ENCODE measurements around the gene CLBA1.

CLBA1 gene

DNA sequence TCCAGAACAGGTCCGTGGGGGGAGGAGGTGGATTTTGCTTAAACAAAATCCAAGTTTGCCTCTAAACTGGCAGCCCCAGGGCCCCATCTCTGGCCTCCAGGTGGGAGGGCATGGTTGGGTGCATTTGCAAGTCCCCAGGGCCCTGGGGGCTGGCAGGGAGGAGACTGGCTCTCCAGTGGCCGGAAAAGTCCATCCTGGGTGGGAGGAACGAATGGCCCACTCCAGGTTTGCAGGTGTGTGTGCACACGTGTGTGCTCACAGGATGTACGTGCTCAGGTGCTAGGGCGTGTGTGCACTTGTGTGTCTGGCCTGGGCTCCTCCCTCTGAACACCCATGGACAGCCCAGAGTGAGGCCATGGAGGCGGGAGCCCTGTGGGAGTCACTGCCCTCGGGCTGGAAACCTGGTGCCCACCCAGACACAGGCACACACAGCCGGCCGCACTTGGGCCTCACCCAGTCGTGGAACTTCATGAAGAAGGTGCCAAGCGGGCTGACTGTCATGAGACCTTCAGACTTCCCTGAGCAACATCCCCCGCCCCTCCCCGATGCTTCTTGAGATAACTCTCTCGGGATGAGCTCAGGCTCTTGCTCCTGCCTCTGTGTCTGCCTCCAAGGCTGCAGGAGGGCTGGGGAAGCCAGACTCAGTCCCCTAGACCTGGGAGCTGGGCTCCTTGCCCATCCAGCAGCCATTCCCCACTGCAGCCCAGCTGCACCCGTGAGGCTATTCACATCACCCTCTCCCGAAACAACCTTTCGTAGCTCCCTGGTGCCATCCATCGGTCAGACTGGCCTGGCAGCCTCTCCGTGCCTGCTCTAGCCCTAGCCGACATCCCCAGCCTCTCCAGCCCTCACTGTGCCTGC is 16.8 kb upstream of the CLBA1 start:
- DNase-seq, result peak; percentile 5

DNA sequence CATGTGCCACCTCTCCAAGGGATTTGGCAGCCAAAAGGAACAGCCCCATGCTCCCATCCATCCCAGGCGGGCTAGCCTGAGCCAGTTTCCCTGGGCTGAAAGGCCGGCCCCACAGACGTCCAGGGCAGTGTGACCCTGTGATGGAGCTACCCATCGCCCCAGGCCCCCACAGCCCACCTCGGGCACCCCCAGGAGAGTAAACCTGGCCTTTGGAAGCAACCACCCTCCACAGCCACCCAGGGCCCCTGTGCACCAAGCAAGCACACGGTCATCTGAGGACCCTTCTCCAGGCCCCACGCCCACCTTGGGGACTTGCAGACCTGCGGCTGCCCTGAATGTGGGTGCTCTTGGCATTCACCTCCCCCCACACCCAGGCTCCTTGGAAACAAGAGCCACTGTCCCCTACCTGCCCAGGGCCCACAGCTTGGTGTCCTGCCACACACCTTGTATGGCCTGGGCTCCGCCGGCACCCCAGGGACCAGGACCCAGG is 15.8 kb upstream of the CLBA1 start:
- DNase-seq, result no peak

DNA sequence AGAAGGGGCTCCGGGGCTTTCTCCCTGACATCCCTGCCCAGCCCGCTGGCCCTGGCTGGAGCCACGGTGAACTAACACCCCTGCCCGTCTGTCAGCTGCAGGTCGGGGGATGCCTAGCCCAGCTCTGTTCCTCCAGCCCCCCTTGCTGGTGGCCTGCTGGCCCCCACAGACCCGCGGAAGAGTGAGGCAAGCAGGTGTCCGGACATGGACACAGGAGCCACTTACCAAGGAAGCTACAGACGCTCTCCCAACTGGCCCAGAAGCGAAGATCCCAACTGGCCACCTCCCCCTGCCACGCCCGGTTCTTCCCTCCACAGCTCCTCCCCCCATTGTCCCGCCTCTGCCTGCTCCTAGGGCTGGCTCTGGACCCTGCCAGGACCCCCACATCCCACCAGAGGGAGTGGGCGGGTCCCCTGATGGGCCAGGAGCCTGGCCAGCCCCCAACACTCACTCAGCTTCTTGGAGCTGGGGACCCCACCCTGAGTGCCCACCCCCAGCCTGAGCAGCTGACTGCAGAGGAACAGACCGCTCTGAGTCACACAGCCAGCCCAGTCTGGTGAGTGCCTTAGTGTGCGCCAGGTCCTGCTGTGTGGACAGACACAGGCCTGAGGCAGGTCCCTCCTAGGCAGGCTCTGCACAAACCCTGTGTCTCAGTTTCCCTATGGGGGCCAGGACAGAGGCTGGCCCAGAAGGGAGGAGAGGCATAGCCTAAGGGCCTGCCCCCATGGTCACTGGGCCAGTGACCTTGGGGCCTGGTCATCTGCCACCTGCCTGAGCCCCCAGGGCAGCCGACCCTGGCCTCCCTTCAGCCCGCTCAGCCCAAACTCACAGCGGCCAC is 15.1 kb upstream of the CLBA1 start:
- DNase-seq, result no peak

GRCh38 chr14:104971447-104972240 is 13.9 kb upstream of the CLBA1 start:
- no peak for DNase-seq

- peak; percentile 11 for DNase-seq
Observed at GRCh38 chr14:104972301-104973134, 13.1 kb upstream of the CLBA1 start.

GRCh38 chr14:104973135-104973384 is 12.5 kb upstream of the CLBA1 start:
- no peak for DNase-seq

DNA sequence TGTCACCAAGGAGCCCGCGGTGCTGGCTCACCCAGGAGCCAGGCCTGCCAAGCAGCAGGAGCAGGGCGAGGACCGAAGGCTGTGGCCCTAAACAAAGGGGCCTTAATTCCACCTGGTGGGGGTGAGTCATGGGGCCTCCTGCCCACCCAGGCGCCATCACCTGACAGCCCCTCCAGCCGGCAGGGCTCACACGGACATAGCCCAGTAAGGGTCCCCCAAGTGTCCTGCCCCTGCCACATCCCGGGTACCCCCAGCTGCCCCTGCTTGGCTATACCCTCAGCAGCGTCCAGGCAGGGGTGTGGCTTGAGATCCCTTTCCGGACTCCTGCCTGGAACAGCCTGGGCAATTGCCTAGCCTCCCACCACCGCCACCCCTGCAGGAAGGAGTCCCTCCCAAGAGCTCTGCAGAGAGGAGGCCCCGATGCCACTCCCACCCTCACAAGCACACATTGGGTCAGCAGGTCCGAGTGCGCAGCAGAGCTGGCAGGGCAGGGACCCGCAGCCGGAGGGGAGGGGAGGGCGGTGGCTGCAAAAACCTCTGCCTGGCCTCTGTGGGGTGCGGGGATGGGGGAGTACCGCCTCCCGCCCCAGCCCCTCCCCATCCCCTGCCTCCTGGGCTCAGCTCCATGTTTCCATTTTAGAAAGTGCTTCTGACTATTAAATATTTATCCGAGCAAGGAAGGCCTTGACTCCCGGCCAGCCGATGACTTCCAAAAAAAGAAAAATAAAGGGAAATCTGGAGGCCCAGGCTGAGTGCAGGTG is 12.0 kb upstream of the CLBA1 start:
- no peak for DNase-seq

GRCh38 chr14:104974146-104974541 is 11.4 kb upstream of the CLBA1 start:
- no peak for DNase-seq

- DNase-seq, result no peak
Observed at GRCh38 chr14:104974665-104975390, 10.8 kb upstream of the CLBA1 start.

DNA sequence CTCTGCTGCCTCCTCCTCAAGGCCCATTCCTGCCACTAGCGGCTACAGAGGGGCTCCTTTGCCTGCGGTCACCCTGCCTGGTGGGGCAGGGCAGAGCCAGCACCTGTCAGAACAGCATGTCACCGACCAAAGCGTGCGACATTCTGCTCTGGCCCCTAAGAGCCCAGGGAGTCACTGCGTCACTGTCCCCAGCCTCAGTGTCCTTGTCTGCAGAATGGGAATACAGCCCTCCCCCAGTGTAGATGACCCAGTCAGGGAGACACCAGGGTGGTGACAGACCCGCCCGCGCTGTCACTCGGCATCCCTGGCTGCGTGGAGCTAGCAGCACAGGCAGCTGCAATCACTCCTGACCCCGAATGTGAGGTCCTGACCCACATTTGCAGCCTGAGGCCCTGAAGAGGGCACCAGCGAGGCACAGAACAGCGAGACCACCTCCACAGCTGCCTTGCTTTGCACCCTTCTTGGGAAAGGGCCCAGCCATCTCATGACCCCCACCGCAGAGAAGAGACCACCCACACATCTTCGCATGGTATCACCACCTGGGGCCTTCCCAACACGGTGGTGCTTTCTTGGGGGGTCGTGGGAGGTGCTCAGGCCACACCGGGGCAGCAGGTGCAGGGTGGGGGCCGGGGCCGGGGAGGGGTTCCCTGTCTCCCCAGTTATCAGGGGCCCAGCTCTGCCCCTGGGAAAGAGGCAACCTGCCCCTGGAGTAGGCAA is 9.9 kb upstream of the CLBA1 start:
- DNase-seq, result no peak

DNA sequence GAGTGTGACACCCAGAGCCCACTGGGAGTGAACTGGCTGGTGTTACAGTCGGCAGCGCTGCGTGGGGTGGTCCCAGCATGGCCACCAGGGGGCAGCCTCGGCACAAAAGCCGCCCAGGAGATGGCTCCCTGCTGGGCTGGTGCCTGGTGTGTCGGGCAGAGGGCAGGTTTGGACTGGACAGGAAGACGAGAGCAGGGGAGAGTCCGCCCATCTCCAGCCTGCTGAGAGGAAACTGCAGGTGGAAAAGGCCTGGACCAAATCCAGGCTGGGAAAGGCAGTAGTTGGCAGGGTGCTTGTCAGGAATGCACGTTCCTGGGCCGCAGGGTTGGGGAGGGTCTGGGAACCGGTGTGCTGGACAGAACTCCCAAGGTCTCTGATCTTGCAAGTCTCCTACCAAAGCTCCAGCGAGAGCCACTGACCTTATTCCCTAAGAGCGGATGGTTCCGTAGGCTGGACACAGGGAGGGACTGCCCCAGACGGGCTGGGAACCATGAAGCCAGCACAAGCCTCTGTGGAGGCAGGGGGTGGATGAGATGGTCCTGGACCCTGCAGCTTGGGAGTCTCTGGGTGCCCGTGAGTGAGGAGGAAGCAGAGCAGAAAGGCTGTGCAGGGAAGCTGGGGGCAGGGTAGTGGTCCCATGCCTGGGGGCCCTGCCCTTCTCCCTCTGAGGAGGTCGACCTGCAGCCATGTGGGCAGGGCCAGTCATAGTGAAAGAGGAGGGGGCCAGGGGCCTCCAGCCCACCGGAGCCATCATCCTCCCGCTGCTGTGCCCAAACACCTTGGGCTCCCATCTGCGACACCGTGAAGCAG is 9.2 kb upstream of the CLBA1 start:
- DNase-seq, result peak; percentile 54

DNA sequence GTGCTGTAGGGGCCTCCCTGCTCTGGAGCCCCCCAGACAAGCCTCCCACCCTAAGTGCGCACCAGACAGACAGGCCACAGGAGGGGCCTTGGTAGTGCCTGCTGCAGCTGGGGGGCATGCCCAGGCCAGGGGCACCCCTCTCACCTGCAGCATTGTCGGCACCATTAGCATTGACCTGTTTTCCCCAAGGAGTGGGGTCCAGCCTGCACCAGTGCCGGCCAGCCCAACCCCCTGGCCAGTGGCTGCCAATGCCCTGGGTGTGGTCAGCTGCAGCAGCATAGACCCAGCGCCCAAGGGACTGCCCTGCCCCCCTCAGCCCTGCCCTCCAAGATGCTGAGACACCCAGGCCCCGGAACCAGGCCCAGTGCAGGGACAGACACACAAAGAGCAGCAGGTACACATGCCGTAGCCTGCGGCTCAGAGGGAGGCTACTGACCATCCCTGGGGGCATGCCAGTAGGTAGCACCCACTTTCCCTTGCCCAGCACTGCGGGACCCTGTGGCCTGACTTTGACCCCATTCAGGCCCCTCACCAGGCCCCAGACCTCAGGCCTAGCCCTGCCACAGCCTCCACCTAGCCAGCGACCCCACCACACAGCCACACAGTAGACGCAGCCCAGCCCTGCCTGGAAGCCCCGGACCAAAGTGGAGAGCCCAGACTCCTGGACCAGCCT is 8.4 kb upstream of the CLBA1 start:
- no peak for DNase-seq

DNA sequence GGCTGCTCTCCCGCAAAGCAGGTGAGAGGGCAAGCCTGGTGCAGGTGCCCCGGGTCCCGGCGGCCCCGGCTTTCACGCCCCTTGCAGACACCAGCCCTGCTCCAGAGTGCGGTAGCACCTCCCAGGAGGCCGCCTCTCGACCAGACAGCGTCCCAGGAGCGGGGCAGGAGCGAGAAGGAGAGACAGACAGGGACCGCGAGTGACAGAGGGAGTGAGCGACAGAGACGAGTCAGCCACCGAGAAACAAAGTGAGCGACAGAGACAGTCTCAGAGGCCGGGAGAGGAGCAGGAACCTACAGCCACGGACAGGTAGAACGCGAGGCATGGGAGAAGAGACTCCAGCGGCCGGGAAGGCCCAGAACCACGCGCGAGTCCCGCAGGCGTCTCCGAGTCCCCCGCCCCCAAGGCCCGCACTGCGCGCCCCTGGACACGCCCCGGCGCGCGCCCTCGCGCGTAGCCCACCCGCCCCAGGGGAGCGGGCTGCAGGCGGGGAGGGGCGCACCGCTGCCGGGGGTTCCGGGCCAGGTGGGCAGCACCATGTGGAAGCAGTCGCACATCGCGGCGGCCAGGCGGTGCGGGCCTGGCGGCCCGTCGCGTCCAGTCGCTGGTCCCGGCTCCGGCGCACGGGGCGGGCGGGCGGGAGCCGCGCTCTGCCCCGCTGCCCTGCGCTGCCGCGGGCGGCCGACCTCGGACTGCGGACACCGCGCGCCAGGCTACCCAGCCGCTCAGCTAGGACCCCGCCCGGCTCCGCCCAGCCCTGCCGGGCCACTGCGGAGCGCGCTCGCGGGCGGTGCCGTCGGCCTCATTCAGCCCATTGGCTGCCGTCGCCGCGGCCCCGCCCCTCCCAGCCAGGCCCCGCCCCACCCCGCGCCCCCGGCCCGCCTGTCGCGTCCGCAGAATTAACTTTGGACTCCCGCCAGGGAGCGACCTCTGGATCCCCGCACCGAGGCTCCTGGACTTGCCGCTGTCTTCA is 7.6 kb upstream of the CLBA1 start, which contains the start of gene AHNAK2:
TSS of gene AHNAK2 (minus strand) at position 694 of the 973 bp plus-strand sequence. CDS start at position 557, 137 bp downstream.
- DNase-seq, result peak; percentile 65

DNA sequence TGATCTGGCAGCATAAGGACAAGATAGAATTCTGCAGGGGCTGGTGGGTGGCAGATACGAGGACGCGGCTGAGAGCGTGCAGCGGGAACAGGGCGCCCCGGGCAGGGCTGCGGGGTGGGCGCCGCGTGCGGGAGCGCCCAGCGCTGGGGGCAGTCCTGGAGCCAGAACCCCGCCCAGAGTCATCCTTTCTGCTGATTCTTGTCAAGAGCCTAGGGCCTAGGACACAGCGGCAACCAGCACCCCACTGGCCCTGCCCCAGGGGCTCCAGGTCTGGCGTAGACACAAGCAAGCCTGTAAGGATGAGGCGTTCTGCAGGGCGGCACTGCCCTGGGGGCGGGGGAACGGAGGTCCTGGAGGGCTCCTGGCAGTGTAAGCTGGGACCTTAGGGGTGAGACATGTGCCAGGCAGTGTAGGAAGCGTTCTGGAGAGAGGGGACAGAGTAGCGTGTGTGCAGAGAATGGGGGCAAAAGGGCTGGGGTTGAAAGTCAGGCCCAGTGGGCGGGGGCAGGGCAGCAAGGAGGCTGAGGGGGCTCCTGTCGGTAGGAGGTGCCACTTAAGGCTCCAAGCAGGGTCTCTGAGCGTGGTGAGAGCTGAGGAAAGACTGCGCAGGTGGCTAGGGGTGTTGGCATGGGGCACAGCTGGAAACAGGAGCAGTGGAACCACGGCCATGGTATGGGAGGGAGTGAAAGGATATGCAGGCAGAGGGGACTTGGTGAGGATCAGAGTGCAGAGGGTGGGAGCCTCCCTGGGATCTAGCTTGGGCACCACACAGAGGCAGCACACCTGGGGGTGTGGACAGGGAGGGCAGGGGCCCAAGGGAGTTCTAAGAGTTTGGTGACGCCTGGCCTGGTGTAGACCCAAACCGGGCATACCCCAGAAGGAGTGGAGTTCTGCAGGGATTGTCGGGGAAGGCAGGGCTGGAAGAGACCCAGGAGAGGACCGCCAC is 6.6 kb upstream of the CLBA1 start:
- no peak for DNase-seq

- DNase-seq, result no peak
Observed at GRCh38 chr14:104979758-104980610, 5.6 kb upstream of the CLBA1 start.
